Measurements from ENCODE around the gene ALG3.
A peak's percentile ranks its signal among the peaks of the same experiment; 100 is the strongest.
"Not testable (repeated sequence)": the region's sequence is repeated elsewhere in the genome, so short reads cannot be mapped to it uniquely, and the experiment has no call there.

The ALG3 gene

DNA sequence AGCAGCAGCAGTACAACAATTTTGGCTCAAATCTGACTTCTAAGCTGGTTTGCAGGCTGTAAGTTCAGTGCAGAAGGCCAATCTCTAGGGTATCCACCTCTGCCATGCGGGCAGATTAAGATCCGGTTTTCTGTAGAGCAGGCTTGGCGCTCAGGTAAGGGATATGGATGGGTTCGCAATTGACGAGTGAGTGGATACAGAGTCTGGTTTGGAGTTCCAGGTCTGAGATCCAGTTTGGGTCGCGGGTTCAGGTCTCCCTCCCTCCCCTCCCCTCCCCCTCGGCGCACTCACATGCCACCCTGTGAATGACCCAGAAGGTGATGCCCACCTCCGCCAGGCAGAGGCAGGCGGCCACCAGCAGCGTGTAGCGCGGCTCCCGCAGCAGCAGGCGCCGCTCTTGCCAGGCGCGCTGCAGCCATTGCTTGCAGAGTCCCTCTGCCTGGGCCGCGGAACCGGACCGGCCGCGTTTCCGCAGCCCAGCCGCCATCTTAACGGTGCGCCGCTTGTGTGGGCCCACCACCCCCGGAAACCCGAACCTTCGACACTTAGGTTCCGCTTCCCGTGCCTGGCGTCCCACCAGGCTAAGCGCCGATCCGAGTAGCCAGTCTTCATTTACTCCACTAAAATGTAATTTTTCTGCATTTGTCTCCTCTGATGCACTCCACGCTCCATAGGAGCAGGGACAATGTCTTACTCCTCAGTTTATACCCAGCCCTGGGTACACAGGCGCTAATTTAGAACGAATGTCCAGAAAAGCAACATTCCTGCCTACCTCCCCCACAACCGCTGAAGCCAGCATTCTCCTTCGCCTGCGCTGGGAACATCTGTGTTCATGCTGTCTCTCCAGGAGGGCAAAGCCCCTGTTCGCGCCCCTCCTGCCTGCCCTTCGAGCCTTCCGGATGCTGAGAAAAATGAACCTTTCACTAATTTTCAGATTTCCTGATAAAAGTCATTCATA is at the start of gene ALG3:
Gene ALG3 (minus strand): TSS at position 509 of the 958 bp plus-strand sequence. CDS start 22 bp downstream, at position 487.
- peak; percentile 92 for DNase-seq

DNA sequence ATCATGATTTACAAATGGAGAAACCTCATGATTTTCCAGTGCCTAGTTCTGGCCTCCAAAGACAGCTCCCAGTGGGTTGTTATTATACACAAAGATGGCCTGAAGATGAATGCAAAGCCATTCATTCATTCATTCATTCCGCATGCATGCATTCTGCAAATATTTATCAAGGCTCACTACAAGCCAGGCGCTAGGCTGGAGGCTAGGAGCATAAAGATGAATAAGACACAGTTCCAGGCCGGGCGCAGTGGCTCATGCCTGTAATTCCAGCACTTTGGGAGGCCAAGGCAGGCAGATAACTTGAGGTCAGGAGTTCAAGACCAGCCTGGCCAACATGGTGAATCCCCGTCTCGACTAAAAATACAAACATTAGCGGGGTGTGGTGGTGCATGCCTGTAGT is 47.9 kb upstream of the ALG3 start:
- no peak for DNase-seq

DNA sequence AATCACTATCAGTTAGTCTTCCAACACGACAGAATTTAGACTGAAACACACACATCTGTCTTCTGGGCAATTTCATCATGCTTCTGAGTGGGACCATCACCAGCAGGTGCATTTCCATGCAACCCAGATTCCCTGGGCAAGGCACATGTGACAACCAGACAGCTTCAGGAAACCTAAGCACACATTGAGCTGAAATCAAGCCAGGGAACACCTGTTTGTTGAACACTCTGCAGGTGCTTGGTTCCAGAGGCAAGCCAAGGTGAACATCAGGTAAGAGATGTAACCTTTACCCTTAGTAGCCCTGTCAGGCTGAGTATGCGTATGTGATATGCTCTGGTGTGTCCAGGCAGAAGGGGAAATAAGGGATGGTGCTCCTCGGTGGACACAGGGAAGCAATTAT is 47.0 kb upstream of the ALG3 start:
- DNase-seq: no peak

DNA sequence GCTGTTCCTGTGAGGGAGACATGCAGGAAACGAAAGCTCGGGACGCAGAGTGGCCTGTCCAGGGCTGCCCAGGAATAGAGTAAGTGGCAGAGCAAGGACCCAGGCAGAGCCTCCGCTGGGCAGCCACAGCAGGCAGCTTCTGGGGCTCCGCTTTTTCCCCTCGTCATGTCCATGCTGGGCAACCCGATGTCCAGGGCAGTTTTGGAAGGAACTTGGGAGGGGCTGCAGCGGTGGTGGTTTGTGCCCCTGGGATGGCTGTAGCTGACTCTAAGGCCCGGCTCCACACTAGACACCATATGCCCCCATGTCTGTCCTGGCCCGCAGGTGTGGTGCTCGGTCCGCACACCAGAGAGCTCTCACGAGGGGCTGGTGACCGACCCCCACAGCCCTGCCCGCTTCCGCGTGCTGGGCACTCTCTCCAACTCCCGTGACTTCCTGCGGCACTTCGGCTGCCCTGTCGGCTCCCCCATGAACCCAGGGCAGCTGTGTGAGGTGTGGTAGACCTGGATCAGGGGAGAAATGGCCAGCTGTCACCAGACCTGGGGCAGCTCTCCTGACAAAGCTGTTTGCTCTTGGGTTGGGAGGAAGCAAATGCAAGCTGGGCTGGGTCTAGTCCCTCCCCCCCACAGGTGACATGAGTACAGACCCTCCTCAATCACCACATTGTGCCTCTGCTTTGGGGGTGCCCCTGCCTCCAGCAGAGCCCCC is 43.1 kb upstream of the ALG3 start:
- DNase-seq: no peak

DNA sequence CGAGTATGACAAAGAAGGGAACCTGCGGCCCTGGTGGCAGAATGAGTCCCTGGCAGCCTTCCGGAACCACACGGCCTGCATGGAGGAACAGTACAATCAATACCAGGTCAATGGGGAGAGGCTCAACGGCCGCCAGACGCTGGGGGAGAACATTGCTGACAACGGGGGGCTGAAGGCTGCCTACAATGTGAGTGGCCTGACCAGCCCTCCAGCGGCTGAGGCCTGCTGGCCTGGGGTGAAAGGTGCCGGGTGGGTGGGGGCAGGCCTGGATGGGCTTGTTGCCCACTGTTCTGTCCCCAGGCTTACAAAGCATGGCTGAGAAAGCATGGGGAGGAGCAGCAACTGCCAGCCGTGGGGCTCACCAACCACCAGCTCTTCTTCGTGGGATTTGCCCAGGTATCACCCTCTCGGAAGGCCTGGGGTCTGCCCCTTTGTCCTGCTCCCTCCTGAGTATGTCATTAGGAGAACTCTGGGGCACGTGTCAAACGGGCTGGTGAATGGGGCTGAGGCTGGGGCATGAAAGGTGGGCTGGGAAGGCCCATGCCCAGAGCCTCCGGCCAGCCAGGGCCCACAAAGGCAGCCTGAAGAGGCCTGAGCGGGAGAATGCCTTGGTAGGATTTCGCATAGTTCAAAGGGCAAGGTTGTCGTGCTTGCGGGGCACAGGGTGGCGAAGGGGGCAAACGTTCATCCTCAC is 42.4 kb upstream of the ALG3 start:
- DNase-seq: no peak

DNA sequence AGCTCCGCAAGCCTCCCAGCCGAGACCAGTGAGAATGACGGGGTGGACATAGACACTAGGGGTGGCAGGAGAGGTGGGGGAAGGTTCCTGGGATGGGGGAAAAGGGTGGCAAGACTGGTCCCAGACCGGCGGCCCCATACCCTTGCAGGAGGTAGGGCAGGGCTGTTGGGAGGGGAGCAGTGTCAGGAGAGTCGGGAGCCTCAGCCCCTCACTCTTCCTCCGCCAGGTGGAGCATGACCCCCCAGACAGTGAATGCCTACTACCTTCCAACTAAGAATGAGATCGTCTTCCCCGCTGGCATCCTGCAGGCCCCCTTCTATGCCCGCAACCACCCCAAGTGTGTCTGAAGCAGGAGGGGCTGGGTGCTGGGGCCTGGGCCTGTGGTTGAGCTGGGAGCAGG is 41.6 kb upstream of the ALG3 start:
- no peak for DNase-seq

DNA sequence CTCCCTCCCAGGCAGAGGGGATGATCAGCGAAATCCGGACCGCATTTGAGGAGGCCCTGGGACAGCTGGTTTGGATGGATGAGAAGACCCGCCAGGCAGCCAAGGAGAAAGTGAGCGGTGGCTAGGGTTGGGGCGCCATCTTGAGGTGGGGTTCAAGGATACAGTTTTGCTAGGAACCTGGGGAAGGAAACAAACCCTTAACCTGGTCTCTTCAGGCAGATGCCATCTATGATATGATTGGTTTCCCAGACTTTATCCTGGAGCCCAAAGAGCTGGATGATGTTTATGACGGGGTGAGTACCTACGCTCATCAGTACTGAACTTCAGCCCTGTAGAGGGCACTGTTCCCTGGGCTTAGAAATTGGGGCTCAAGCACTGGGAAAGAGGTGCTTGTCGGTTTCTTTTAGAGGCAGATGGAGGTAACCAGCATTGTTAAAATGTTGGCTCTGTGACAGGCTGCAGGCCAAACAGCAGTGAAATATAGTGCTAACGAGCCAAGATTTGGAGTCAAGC is 40.7 kb upstream of the ALG3 start:
- DNase-seq: peak; percentile 73

DNA sequence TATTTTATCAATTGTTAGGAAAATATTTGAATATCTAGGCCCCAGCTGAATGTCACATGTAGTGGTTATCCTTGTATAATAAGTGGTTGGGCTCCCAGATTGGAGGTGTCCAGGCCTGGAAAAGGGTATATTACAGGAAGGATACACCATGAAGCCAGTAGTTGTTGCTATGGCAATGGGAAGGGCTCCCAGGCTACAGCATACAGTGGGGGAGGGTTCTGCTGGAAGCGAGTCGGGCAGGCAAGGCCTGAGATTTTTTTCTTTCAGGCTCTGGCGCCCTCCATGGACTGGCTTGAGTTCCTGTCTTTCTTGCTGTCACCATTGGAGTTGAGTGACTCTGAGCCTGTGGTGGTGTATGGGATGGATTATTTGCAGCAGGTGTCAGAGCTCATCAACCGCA is 35.9 kb upstream of the ALG3 start:
- peak; percentile 96 for DNase-seq

DNA sequence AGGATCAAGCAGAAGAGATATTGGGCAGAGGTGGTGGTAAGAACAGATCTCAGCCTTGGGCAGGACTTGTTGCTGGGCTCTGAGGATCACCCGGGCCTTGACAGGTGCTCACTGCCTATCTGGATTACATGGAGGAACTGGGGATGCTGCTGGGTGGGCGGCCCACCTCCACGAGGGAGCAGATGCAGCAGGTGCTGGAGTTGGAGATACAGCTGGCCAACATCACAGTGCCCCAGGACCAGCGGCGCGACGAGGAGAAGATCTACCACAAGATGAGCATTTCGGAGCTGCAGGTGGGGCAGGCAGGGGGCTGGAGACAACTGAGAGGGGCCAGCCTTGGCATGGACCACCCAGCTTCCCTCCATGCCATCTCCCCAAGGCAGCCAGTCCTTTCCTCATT is 34.9 kb upstream of the ALG3 start:
- no peak for DNase-seq

DNA sequence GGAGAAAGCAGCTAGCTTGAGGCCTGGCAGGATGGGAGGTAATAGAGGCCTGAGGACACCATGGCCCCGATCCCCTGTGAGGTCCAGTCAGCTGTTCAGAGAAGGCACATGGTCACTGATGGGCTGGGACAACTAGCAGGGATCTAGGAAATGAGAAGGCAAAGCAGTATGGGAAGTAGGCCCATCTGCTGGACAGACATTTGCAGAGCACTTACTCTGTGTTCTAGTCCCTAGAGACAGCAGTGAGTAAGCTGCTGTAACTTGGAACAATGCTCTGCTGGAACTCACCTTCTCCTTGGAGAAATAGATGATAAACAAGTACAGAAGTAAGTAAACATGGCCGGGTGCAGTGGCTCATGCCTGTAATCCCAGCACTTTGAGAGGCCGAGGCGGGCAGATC is 34.2 kb upstream of the ALG3 start:
- DNase-seq: no peak

DNA sequence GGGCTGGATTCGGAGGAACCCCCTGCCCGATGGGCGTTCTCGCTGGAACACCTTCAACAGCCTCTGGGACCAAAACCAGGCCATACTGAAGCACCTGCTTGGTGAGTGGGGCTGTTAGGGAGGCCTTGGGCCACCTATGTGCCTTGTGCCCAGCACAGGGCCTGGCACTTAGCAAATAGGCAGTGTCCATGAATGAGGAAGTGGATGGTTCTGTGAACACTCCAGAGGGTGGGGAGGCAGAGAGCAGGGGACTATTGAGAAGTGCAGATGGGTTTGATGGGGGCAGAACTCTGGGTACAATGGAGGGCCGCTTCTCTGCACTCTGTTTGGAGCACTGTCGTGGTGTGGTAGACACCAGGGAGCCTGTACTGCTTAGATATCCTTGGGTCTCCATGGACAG is 28.6 kb upstream of the ALG3 start:
- no peak for DNase-seq

DNA sequence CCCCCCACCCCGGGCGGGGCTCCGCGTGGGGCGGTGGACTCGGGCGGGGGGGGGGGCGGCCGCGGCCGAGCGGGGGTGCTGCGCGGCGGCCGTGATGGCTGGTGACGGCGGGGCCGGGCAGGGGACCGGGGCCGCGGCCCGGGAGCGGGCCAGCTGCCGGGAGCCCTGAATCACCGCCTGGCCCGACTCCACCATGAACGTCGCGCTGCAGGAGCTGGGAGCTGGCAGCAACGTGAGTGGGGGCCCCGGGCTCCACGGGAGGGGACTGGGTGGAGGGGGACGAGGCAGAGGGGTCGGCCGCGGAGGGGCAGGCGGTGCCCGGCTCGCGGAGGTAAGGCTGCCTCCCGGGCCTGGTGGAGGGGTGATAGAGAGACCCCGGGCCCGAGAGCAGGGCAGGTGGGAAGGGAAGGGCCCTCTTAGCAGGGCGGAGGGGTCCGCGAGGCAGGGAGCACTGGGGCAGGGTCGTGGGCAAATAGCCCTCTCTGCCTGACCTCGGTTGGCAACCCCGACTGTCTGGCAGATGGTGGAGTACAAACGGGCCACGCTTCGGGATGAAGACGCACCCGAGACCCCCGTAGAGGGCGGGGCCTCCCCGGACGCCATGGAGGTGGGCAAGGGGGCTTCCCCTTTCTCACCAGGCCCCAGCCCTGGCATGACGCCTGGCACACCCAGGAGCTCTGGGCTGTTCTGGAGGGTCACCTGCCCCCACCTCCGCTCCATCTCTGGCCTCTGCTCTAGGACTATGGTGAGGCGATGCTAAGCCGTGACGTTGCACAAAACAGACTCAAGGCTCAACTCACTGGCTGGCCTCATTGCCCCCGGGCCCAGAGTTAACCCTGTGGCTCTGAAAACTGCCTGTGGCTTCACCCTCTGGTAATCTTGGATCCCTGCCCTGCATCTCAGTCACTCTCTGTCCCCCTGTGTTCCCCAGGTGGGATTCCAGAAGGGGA is 27.5 kb upstream of the ALG3 start, which contains the start of gene ECE2:
Gene ECE2 (plus strand): TSS at position 62 of the 950 bp plus-strand sequence. CDS start 132 bp downstream, at position 194.
- no peak for DNase-seq

DNA sequence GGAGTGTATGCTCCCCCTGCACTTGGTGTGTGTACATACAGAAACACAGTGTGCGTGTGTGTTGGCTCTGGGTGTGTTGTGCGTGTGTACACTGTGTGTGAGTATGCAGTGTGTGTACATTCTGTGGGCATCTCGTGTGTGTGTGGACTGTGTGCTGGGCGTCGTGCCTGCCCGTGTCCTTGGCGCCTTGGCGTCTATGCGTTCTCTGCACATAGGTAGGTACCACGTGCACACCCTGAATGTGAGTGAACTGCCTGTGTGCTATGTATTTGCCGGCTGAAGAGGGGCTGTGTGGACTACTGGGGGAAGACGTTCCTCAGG is 26.6 kb upstream of the ALG3 start:
- DNase-seq: no peak

DNA sequence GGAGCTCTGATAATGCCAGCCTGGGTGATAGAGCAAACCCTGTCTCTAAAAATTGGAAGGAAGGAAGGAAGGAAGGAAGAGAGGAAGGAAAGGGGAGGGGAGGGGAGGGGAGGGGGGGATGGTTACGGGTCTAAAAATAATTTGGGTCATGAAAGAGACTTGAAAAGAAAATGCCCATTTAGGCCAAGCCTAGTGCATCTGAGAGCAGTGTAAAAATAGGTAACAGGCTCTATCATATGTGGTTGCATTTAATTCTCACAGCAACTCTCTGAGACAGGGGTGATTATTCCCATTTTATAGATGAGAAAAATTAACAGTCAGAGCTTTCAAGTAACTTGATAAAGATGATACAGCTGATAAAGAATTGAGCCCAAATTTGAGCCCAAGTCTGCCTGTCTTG is 23.5 kb upstream of the ALG3 start:
- DNase-seq: no peak

DNA sequence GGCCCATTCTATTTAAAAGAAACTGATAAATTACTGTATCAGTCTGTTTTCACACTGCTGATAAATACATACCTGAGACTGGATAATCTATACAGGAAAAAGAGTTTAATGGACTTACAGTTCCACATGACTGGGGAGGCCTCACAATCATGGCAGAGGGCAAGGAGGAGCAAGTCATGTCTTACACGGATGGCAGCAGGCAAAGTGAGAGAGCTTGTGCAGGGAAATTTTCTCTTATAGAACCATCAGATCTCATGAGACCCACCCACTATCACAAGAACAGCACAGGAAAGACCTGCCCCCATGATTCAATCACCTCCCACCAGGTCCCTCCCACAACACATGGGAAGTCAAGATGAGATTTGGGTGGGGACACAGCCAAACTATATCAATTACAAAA is 18.5 kb upstream of the ALG3 start:
- not testable (repeated sequence) for DNase-seq

DNA sequence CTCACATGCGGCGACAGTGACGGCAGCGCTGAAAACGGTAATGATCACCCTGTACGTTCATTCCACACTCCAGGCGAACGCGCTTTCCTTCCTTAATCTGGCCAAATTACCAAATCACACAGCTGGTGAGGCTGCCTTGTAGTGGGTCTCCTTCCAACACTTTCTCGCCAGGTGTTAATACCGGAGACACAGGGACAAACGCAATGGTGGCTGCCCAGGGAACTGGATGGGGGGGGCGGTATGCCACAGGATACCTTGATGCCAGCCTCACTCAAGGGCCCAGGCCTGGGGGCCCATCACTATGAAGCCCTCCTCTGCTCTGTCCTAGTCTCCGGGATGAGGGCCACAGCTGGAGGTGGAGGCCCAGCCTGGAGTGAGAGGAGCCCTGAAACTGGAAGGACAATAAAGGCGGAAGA is 14.0 kb upstream of the ALG3 start:
- no peak for DNase-seq

DNA sequence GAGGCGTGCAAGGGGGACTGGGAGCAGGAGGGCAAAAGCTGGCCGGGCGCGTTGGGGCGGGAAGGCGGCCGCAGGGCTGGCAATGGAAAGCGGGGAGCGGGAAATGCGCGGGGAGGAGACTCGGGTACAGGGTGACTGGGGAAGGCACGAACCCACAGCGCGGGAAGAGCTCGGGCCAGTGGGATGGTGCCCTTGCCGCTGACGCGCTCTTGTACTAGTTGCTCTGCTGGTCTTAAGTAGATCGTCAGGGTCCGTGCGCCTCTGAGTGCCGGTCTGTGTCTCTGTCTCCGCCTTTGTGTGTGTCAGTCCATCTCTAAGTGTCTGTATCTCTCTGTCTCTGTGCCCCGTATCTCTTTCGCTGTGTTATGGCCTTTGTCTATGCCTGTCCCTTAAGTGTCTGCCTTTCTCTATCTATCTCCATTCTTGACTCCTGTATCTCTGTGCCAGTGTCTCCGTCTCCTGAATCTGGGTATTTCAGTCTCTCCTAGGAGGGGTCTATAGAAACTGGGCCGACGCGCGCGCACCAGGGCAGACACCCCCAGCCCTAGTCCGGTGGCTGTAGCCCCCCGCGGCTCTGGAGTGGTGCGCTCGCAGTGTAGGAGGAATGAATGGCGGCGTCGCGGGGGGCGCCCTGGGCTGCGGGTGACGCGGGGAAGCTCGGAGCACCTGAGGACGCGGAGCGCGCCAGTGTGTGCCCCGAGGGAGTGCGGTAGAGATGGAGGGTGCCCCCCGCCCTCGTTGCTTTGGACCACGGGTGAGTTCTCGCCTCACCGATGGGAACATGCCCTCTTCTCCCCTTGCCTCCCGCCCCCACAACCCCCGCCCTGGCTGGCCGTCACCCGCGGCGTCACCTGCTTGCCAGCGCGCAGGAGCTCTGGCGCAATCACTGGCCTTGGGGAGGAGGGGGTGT is 13.3 kb upstream of the ALG3 start:
- DNase-seq: peak; percentile 89

DNA sequence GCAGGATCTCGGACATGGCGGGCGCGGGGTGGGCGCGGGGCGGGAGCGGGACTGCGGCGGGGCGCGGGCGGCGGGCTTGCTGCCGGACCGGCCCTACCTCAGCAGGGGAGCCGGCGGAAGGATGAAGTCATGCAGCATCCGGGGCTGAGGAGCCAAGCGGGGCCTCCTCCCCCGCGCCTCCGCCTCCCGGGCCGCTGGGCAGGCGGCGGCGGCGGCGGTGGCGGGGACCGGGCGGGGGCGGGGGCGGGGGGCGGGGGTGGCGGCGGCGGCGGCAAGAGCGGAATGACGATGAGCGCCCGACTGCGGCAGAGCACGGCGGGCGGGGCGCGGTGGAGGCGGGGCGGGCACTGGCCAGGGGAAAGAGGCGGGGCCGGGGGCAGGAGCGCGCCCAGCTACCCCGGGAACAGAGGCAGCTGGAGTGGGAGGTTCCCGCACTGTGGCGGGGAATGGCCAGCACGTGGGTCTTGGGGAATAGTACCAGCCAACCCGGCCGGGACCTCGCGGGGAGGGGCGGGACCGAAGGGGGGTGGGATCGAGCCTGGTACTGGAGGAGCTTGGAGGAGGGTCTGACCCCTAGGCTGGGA is 12.6 kb upstream of the ALG3 start, which contains the start of gene CAMK2N2:
Gene CAMK2N2 (minus strand): TSS at position 284 of the 584 bp plus-strand sequence. CDS start 268 bp downstream, at position 16.
- DNase-seq: peak; percentile 96

DNA sequence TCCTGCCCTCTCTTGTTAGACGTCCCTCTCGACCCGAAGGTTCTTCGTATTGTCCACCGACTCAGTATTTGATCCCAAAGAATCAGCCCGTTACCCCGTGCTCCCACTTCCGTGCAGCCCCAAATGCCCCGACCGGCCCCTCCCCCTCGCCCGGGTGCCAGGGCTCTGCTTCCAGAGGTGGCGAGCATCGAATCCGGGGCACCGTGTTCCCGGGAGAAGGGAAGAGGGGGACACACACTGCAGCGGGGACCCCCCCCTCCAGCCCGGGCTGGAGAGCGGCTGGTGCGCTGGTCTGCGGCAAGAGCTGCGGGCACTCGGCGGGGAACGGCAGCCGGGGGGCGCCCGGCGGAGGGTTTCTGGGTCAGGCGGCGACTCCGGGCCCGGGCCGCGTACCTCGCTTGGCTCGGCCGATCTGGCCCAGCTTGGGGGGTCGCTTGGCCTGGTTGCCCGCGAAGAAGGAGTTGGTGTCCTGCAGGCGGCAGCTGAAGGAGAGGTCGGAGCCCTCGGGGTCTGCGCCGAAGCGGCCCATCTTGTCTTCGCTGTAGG is 12.0 kb upstream of the ALG3 start:
- peak; percentile 33 for DNase-seq

Measured in COR-L47 (cell line).